WI38 (cell line): ENCODE measurements around the gene NCKAP5L.

ENCODE experiments used
- H3K4me3 ChIP-seq: 2 replicates; pipeline ENCODE4 v1.5.1; 2011; ENCODE audit warnings: low read depth, mild to moderate bottlenecking, control low read depth, low read length
- CTCF ChIP-seq: IDR thresholded peaks from 2 replicates; pipeline ENCODE4 v1.5.1; 2012; ENCODE audit warnings: low read depth, mild to moderate bottlenecking, control low read depth, low read length

The NCKAP5L gene

DNA sequence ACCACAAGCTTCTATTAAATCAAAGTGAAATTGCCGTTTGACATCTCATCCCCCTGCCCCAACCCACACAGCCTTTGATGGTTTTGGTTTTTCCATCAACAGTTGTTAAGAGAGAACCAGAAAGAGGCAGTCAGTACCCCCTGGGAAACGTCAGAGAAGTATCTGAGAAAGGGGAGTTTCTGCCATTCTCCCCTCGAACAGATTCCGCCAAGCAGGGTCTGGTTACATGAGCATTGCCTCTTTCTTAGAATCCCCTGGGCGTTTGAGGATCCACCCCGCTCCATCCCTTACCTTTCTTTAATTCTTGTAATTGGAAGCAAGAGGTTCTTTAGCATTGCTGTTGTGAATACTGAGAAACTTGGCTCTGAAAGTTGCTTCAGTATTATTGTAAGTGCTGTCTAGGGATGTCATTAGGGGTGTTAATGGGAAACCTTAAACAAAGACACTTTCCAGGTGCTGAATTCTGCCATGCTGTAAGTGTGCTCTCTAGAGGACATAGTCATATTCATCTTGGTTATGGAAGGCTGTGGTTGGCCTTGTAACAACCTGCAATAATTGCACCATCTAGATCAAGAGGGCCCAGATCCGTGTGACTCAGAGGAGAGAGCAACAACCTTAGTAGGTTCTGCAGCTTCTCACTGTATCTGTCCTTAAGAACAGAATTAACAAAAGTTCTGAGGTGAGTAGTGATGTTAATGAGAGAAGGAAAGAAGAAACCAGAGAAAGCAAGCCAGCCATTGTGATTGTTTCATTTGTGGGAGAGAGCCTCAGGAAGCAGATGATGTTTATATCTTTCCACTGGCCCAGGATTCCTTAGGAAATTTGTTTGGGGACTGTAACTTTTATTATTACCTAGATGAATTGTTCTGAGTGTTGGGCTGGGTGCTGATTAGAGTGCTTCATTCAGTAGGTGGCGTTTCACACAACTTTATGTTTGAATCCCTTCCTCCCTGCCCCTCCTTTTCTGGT is 77.9 kb downstream of the NCKAP5L start:
- H3K4me3 ChIP-seq = no peak overlapping the region
- TF ChIP-seq CTCF = no peak

DNA sequence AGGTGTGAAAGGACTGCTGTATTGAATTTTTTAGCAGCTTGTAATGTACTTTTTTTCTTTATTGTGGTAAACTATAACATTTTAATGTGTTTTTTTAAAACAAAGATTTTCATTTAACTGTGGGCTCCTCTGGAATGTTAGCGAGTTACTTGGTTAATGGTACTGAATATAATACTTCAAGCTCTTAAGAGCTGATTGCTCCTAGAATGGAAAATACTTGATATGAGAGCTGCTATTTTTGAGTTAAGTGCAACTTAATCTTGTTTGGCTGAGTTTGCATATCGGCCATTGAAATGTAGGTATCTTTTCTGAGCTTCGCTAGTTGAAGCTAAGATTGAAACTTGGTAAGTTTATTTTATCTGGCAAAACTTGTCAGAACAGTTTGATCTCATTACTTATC is 79.4 kb downstream of the NCKAP5L start:
- TF ChIP-seq CTCF = no peak
- no peak overlapping the region for H3K4me3 ChIP-seq

- no peak for TF ChIP-seq CTCF
- no peak overlapping the region for H3K4me3 ChIP-seq
Observed at GRCh38 chr12:49748306-49748705, 79.9 kb downstream of the NCKAP5L start.

DNA sequence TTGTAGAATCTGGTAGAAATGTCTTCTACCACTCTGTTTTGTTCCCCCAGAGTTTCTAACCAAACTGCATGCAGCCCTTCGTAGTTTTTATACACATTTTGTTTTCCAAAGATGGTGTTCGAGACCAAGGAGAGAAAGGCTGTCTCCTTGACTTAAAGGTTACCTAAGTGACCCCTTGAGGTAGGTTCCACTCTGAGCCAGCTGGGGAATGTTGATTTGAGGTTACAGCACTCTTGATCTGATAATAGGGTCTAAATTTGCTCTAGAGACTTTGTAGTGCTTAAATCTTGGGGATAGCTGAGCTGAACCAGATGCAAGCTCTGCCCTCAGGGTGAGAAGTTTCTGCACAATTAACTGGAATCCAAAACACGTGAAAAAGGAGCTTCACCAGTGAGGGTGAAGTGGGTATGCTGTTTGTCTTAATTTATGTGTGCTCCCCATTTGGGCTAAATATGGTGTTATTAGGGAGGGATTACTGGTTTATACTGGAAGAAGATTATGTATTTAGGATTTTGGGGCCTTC is 83.8 kb downstream of the NCKAP5L start:
- no peak overlapping the region for H3K4me3 ChIP-seq

DNA sequence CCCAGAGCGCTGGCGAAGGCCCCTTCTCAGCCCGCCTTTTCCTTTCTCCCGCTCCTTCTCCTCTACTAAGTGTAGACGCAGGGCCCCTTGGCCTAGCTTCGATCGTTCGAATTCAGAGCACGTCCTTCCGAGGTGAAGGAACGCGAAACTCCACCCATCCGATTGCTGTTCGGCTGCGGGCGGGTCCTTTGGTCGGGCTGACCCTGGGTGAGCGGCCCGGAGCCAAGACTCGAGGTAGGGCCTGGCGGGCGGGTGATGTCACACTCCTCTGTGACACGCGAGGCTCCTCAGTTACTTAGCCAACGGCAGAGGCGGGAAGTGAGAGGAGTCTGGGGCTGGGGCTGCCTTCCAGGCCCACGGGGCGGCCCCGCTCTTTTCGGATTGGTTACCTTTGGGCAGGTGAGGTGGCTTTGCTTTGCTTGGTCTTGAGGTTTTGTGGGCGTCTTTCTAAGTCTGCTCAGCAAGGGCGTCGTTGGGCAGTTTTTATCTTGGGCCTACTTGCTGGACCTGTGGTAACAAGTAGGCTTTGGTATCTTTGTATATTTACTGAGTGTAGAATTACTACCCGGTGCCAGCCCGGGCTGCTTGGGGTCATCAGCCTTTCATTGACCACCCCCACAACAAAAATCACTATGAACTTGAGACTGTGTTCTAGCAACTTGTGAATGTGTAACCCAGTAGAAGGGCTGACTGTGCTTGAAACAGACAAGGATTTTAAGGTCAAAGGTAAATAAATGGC is 86.2 kb downstream of the NCKAP5L start:
- peak overlapping the region; percentile 91 for H3K4me3 ChIP-seq
- TF ChIP-seq CTCF = no peak

More for the DNA sequence above, 83.8 kb downstream of the NCKAP5L start:
- no peak for TF ChIP-seq CTCF
